HG03025 (cell line): ENCODE data around the gene RUNDC3A.

Experiments used
- ATAC-seq: cut with Tn5 transposase; IDR thresholded peaks from one replicate; pipeline ENCODE4 v1.9.1; 2021; ENCODE audit warnings: mild to moderate bottlenecking, moderate library complexity; ENCODE audit not compliant: unreplicated experiment, low FRiP score

Gene RUNDC3A

GRCh38 chr17:44308320-44308818, at the start of gene RUNDC3A:
RUNDC3A (plus strand) TSS chr17:44308601; CDS start chr17:44308833, 232 bp downstream.
- no peak for ATAC-seq

- no peak for ATAC-seq
Measured at GRCh38 chr17:44258811-44259351, 49.5 kb upstream of the RUNDC3A start.

DNA sequence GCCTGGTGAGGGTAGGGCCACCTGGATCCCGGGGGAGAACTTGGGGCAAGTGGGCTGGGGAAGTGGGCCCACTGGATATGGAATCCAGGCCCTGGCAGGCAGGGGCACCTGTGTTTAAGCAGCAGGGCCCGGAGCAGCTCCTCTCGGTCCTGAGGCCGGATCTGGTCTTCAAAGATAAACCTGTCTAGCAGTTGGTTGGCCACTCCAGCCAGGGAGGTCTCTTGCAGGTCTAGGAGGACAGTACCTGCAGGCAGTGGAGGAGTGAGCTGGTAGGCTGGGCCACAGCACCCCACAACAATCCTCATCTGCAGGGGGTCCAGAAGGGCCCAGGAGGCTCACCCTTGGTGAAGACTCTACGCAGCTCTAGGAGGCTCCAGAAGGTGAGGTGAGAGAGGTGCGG, 48.1 kb upstream of the RUNDC3A start:
- no peak for ATAC-seq

DNA sequence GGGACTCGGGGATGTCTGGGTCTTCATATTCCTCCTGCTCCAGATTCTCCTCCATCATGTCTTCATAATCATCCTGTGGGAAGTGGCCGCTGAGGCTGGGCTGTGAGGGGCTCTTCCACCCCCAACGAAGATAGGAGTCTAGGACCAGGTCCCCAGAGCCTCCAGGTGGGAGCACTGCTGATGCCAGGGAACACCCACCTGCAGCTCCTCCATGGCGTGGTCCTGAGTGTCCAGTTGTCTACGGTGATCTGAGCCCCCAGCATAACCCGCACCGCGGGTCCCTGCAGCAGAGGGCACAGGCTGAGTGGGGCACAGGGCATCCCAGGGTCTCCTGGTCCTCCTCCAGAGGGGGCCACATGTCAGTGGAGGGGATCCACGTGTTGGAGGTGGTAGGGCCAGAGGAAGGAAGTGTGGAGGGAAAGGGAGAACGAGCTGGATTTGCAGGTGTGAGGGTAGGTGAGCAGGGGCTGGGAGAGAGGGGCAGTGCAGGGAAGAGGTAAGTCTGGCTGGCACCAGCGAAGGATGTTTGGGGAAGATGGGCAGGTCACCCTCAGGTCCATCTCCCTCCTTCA, 45.7 kb upstream of the RUNDC3A start:
- ATAC-seq = no peak

GRCh38 chr17:44263345-44263902, 45.0 kb upstream of the RUNDC3A start:
- no peak for ATAC-seq

DNA sequence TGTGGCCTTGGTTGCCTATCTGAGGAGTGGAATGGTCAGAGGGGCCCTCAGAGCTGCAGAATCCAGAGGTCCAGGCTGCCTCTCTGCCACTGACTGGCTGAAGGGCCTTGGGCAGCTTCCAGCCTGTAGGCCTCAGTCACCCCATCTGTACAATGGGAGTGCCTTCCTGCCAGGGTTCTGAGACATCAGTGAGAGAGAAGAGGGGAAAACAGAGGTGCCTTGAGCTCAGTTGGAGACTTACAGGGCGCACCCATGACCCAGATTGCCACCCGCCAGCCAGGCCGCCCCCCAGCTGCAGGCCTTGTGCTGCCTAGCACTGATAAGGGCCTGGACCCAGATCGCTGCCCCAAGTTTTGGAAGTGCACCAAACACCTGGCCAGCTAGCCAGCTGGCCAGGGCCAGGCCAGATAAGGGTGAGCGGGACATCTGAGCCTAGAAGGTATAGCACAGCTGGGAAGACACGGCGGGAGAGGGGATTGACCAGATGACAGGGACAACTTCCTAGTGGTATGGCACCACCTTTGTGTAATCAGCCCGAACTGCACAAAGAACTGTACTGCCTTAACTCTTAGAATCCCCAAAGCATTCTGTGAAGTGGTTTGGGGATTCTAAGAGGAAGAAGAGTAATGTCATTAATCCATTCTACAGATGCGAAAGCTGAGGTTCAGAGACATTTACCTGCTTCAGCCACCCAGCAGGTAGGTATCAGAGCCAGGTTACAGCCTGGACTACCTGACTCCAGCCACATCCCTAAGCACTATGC, 41.8 kb upstream of the RUNDC3A start:
- ATAC-seq = no peak

DNA sequence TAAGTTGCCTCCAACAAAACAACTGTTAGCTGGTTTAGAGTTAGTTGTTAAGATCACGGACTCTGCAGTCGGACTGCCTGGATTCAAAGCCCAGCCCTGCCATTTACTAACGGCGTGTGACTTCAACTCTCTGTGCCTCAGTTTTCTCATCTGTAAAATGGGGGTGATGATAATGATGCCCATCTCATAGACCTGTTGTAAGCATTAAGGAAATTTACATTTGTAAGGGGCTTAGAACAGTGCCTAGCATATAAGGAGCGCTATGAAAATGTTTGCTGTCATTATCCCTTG, 41.3 kb upstream of the RUNDC3A start:
- ATAC-seq = no peak

- ATAC-seq = no peak
Measured at GRCh38 chr17:44267818-44268490, 40.4 kb upstream of the RUNDC3A start, which contains the start of gene SLC4A1. SLC4A1 (minus strand) TSS chr17:44268135; CDS start chr17:44262866, 5,269 bp downstream.

DNA sequence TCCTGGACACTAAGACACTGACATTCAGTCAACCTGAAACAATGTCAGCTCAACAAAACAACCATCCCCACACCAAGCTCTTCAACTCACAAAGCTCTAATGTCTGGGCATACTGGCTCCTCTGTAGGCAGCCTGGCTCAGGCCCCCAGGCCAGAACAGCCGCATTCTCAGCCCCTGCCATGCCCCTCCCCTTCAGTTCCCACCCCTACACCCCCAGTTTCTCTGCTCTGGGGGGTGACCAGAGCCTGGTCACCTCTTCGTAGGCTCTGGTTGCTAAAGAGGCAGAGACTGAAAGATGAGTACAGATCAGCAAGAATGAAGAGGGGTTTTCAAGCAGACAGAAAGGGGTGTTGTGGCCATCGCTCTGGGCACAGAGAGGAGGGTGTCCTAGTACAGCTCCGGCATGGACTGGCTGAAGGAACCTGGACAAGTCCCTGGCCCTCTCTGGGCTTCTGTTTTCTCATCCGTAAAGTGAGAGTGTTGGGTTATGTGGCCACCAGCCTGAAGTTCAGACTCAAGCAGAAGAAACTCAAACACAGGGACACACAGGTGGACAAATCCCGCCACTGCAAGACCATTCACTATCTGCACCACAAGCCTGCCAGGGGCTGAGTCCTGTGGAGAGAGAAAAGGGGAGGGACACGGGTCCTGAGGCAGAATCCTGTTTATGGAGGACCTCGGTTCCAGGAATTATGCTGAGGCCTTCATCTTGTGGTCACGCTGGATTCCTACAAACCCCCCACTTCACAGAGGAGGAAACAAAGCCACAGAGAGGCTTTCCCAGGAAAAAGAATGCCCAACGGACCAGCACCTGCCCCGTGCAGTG, 39.5 kb upstream of the RUNDC3A start:
- no peak for ATAC-seq

DNA sequence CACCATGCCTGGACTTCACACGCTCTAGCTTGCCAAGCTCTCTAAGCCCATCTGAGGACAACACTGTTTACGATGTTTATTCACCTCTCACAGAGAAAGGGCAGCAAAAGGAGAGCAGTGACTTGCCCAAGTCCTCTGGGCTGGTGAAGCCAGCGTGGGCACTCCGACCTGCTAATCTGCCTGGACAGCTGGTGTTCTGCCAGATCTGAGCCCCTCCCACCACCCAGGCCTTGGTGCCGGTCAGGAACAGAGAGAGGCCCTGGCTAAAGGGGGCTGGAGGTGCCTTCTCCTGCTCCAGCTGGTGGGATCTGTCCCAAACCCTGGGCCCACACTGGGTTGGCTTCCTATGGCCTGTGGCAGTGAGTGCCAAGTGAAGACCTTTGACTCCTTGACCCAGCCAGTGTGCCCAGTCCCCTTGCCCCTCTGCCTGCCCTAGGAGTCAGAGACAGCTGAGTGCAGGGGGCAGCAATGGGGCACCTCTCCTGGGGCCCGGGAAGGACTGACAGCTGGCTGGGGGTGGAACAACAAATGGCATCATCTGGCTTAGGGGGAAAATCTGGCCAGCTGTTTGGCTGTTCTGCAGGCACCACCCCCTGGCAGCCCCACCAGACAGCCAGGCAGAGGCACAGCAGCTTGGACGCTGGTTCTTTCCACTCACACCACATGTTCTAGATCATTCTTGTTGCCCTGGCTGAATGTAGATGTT, 38.7 kb upstream of the RUNDC3A start:
- ATAC-seq = no peak

DNA sequence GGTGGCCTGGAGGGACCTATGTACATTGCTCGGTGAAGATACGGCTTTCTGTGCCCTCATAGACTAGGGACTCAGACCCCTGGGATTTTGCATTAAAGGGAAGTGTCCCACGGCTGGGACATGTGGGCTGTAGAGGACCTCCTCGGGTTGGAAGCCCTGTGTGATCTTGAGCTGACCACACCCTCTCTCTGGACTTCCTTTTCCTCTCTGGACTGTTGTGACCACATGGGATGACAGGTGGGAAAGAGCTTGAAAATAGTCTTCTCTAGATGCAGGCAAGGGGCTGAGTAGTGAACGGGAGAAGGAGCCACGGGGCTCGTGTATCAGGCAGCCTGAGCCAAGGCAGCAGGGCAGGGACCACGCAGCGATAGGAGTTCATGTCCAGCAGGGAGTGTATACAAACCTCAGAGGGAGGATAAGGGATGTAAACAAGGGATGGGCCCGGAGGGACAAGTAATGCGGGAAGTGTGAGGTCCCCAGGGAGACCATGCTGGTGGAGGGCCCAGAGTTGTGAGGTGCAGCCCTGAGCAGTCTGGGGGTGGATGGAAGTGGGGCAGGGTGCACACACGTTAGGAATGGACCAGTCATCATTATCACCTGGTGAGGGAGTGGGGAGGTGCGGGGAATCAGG, 36.0 kb upstream of the RUNDC3A start:
- no peak for ATAC-seq

DNA sequence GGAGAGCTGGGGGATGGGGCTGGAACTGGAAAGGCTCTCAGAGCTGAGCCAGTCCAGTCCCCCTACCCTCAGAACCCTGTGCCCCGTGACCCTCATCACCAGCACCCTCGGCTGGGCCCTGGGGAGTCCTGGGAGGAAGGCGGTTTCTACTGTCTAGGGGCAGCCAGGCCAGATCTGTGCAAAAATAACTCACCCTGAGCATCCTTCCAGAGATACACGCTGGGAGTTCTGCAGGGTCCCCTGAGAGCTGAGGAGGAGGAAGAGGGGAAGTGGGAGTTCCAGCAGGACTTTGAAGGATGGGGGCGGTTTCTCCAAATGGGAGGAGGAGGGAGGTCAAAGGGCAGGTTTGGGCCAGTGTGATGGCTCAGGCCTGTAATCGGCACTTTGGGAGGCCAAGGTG, 35.4 kb upstream of the RUNDC3A start:
- no peak for ATAC-seq

DNA sequence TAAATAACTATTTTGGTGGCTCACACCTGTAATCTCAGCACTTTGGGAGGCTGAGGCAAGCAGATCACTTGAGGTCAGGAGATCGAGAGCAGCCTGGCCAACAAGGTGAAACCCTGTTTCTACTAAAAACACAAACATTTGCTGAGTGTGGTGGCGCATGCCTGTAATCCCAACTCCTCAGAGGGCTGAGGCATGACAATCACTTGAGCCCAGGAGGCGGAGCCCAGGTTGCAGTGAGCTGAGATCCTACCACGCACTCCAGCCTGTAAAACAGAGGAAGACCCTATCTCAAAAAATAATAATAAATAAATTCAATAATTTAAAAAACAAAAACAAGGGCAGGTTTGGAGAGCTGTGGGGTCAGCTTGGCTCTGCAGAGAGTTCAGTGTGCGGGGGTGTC, 34.8 kb upstream of the RUNDC3A start:
- no peak for ATAC-seq

- ATAC-seq = no peak
Measured at GRCh38 chr17:44277976-44278375, 30.4 kb upstream of the RUNDC3A start.

GRCh38 chr17:44279346-44279665, 29.1 kb upstream of the RUNDC3A start:
- ATAC-seq = no peak

DNA sequence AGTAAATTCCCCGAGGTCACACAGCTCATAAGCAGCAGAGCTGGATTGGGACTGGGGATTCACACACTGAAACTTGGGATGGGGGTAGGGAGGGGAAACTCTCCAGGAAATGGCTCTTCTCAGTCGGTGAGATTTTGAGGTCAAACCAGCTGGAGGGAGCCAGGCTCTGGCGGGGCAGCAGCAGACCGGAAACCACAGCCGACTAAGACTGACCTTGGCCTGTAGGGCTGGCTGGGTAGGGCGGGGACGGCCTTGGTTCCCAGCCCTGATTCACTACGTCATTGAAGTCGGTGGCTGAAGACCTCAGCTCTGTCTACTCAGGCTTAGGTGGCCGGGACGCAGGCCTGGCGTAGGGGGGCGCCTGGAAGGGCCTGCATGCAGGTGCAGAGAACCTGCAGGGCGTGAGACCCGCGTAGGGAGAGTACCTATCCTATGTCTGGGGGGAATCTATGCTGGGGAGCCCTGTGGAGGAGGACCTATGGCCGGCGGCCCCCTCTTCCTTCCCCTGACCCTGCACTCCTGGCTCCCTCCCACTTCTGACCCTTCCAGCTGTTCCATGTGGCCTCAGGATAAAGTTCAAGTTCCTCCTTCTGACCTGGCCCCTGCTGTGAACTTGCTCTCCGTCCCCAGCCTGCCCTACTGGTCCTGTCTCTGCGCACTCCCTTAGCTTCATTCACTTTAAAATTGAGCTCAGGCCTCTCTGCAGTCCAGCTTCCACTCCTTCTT, 28.6 kb upstream of the RUNDC3A start:
- ATAC-seq = no peak

GRCh38 chr17:44280392-44280937, 27.9 kb upstream of the RUNDC3A start:
- no peak for ATAC-seq

DNA sequence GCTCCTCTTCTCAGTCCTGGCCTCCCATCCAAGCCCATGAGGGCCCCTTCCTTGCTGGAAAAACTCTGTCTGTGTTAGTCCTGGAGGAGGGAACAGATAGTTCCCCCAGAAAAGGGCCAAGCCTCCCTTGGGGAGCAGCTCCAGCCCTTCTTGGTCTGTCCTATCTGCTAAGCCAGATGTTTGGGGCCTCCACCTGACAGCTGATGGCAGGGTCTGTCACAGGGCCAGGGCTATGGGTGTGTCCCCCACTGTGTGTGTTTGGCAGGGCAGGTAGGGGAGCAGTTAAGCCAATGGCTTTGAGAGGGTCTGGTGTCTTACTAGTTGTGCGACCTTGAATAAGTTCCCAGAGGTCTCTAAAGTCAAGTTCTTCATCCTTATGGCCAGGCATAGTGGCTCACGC, 26.8 kb upstream of the RUNDC3A start:
- ATAC-seq = no peak
